Effector memory CD8-positive, alpha-beta T cell (primary cell): ENCODE data around the gene GRM4.

Experiments used
- ATAC-seq: fragments of 150-1000 bp; cut with Tn5 transposase; replicated peaks from 2 replicates; pipeline ENCODE4 v1.10.0; 2021; ENCODE audit warnings: mild to moderate bottlenecking, moderate library complexity
- DNase-seq, 3 experiments: peaks; one replicate each; pipeline ENCODE4 v3.0.0; 2021
- H3K27ac Mint-ChIP-seq, 2 donors: one replicate each; pipeline ENCODE4 v1.8.0; 2022; ENCODE audit warnings: mild to moderate bottlenecking in 2 of 2, mixed read lengths in 2 of 2, moderate library complexity in 2 of 2
- H3K27me3 Mint-ChIP-seq, 2 donors: one replicate each; pipeline ENCODE4 v1.8.0; 2022; ENCODE audit warnings: mixed read lengths in 2 of 2
- H3K36me3 Mint-ChIP-seq: one replicate; pipeline ENCODE4 v1.8.0; 2022; ENCODE audit warnings: mild to moderate bottlenecking, moderate library complexity, mixed read lengths; ENCODE audit not compliant: insufficient read depth
- H3K4me1 Mint-ChIP-seq, 2 donors: one replicate each; pipeline ENCODE4 v1.8.0; 2022; ENCODE audit warnings: low read depth in 2 of 2, mixed read lengths in 2 of 2
- H3K4me3 Mint-ChIP-seq, 2 donors: one replicate each; pipeline ENCODE4 v1.8.0; 2022; ENCODE audit warnings: mild to moderate bottlenecking in 2 of 2, mixed read lengths in 2 of 2, moderate library complexity in 2 of 2
- H3K9me3 Mint-ChIP-seq, 2 donors: one replicate each; pipeline ENCODE4 v1.8.0; 2022; ENCODE audit warnings: mixed read lengths in 2 of 2

The GRM4 gene

GRCh38 chr6:34143196-34143883 lies 2.5 kb downstream of the GRM4 start:
- H3K27ac Mint-ChIP-seq: no peak overlapping the region
- H3K4me1 Mint-ChIP-seq: peaks cover 15 to 21% of the 10 kb centered on the region in 2 donors
- peak overlapping the region; percentile 66 to 74 for H3K4me3 Mint-ChIP-seq
- no peaks in the 10 kb centered on the region for H3K36me3 Mint-ChIP-seq
- H3K9me3 Mint-ChIP-seq: no peaks in the 10 kb centered on the region
- DNase-seq (no peak), ATAC-seq (no peak)
- H3K27me3 Mint-ChIP-seq: peaks cover 61 to 83% of the 10 kb centered on the region in 2 donors

GRCh38 chr6:34142061-34142998 lies 3.6 kb downstream of the GRM4 start:
- H3K27me3 Mint-ChIP-seq: peaks cover 66 to 86% of the 10 kb centered on the region in 2 donors
- DNase-seq: no peak
- H3K36me3 Mint-ChIP-seq: no peaks in the 10 kb centered on the region
- H3K4me1 Mint-ChIP-seq: peaks cover 15 to 21% of the 10 kb centered on the region in 2 donors
- H3K4me3 Mint-ChIP-seq: peak overlapping the region in 1 of 2 donors; percentile 66
- no peaks in the 10 kb centered on the region for H3K9me3 Mint-ChIP-seq
- ATAC-seq: no peak
- H3K27ac Mint-ChIP-seq: no peak overlapping the region

GRCh38 chr6:34140075-34140474 lies 5.8 kb downstream of the GRM4 start:
- no peaks in the 10 kb centered on the region for H3K9me3 Mint-ChIP-seq
- peaks cover 7 to 14% of the 10 kb centered on the region in 2 donors for H3K4me1 Mint-ChIP-seq
- H3K36me3 Mint-ChIP-seq: no peaks in the 10 kb centered on the region
- ATAC-seq (no peak), DNase-seq (no peak)
- no peak overlapping the region for H3K27ac Mint-ChIP-seq
- peaks cover 65 to 89% of the 10 kb centered on the region in 2 donors for H3K27me3 Mint-ChIP-seq
- no peak overlapping the region for H3K4me3 Mint-ChIP-seq

- ATAC-seq (no peak), DNase-seq (no peak)
- H3K27me3 Mint-ChIP-seq: peaks cover 74 to 99% of the 10 kb centered on the region in 2 donors
- H3K4me1 Mint-ChIP-seq: peaks cover 7 to 14% of the 10 kb centered on the region in 2 donors
- H3K27ac Mint-ChIP-seq: no peak overlapping the region
- H3K4me3 Mint-ChIP-seq: no peak overlapping the region
- no peaks in the 10 kb centered on the region for H3K36me3 Mint-ChIP-seq
- H3K9me3 Mint-ChIP-seq: no peaks in the 10 kb centered on the region
Observed at GRCh38 chr6:34138914-34139510, 6.9 kb downstream of the GRM4 start.

- ATAC-seq (no peak), DNase-seq (no peak)
- Mint-ChIP-seq H3K4me1 (peaks cover 4 to 8% of the 10 kb centered on the region in 2 donors), H3K36me3 (no peaks in the 10 kb centered on the region), H3K27me3 (peaks cover 78 to 97% of the 10 kb centered on the region in 2 donors), H3K4me3 (no peak overlapping the region), H3K27ac (no peak overlapping the region), H3K9me3 (no peaks in the 10 kb centered on the region)
Observed at GRCh38 chr6:34138191-34138590, 7.7 kb downstream of the GRM4 start.

- DNase-seq: no peak
- Mint-ChIP-seq H3K9me3 (peaks cover 0 to 2% of the 10 kb centered on the region in 2 donors), H3K36me3 (no peaks in the 10 kb centered on the region), H3K27ac (no peak overlapping the region), H3K4me1 (peaks cover 0 to 4% of the 10 kb centered on the region in 2 donors), H3K4me3 (no peak overlapping the region), H3K27me3 (peaks cover 75 to 95% of the 10 kb centered on the region in 2 donors)
- no peak for ATAC-seq
Observed at GRCh38 chr6:34135541-34135940, 10.3 kb downstream of the GRM4 start.

GRCh38 chr6:34132486-34133185 lies 13.3 kb downstream of the GRM4 start:
- peaks cover 0 to 3% of the 10 kb centered on the region in 2 donors for H3K4me1 Mint-ChIP-seq
- H3K27ac Mint-ChIP-seq: no peak overlapping the region
- peaks cover 52 to 87% of the 10 kb centered on the region in 2 donors for H3K27me3 Mint-ChIP-seq
- H3K36me3 Mint-ChIP-seq: no peaks in the 10 kb centered on the region
- H3K4me3 Mint-ChIP-seq: no peak overlapping the region
- DNase-seq (peak in 1 of 3 experiments; percentile 12), ATAC-seq (no peak)
- H3K9me3 Mint-ChIP-seq: peaks cover 0 to 2% of the 10 kb centered on the region in 2 donors

GRCh38 chr6:34131326-34132290 lies 14.3 kb downstream of the GRM4 start:
- Mint-ChIP-seq H3K4me3 (no peak overlapping the region), H3K36me3 (no peaks in the 10 kb centered on the region), H3K27ac (no peak overlapping the region), H3K4me1 (peaks cover 0 to 3% of the 10 kb centered on the region in 2 donors), H3K9me3 (peaks cover 0 to 2% of the 10 kb centered on the region in 2 donors), H3K27me3 (peaks cover 51 to 77% of the 10 kb centered on the region in 2 donors)
- no peak for DNase-seq
- ATAC-seq: no peak

- DNase-seq (no peak), ATAC-seq (no peak)
- peaks cover 50 to 75% of the 10 kb centered on the region in 2 donors for H3K27me3 Mint-ChIP-seq
- H3K27ac Mint-ChIP-seq: no peak overlapping the region
- H3K36me3 Mint-ChIP-seq: no peaks in the 10 kb centered on the region
- peaks cover 0 to 3% of the 10 kb centered on the region in 2 donors for H3K4me1 Mint-ChIP-seq
- H3K9me3 Mint-ChIP-seq: peaks cover 0 to 2% of the 10 kb centered on the region in 2 donors
- no peak overlapping the region for H3K4me3 Mint-ChIP-seq
Observed at GRCh38 chr6:34130862-34131261, 15.0 kb downstream of the GRM4 start.

- Mint-ChIP-seq H3K27me3 (peaks cover 40 to 75% of the 10 kb centered on the region in 2 donors), H3K4me3 (no peak overlapping the region), H3K36me3 (no peaks in the 10 kb centered on the region), H3K27ac (no peak overlapping the region), H3K9me3 (peaks cover 0 to 2% of the 10 kb centered on the region in 2 donors), H3K4me1 (peaks cover 0 to 3% of the 10 kb centered on the region in 2 donors)
- ATAC-seq (no peak), DNase-seq (no peak)
Observed at GRCh38 chr6:34129753-34130152, 16.1 kb downstream of the GRM4 start.

GRCh38 chr6:34128045-34128444 lies 17.8 kb downstream of the GRM4 start:
- Mint-ChIP-seq H3K9me3 (peaks cover 0 to 2% of the 10 kb centered on the region in 2 donors), H3K36me3 (no peaks in the 10 kb centered on the region), H3K27ac (no peak overlapping the region), H3K4me3 (no peak overlapping the region), H3K4me1 (peaks cover 0 to 3% of the 10 kb centered on the region in 2 donors), H3K27me3 (peaks cover 39 to 79% of the 10 kb centered on the region in 2 donors)
- ATAC-seq: no peak
- no peak for DNase-seq

- Mint-ChIP-seq H3K27ac (no peak overlapping the region), H3K4me1 (no peaks in the 10 kb centered on the region), H3K9me3 (no peaks in the 10 kb centered on the region), H3K4me3 (no peak overlapping the region), H3K36me3 (no peaks in the 10 kb centered on the region), H3K27me3 (peaks cover 25 to 79% of the 10 kb centered on the region in 2 donors)
- no peak for ATAC-seq
- DNase-seq: no peak
Observed at GRCh38 chr6:34126419-34126818, 19.5 kb downstream of the GRM4 start.
